GM06990 (cell line): ENCODE measurements around the gene NUCKS1.

Source experiments
- DNase-seq: peaks from one replicate; pipeline ENCODE4 v3.0.0-alpha.2; 2011; ENCODE audit not compliant: insufficient read length; ENCODE audit errors: extremely low read depth
- H3K27me3 ChIP-seq: replicated peaks from 2 replicates; pipeline ENCODE4 v1.6.0; 2011; ENCODE audit warnings: low read length; ENCODE audit not compliant: control insufficient read depth, insufficient read depth
- H3K36me3 ChIP-seq: 2 replicates; pipeline ENCODE4 v1.5.1; 2011; ENCODE audit warnings: low read length; ENCODE audit not compliant: control insufficient read depth, insufficient read depth
- H3K4me3 ChIP-seq: replicated peaks from 2 replicates; pipeline ENCODE4 v1.5.1; 2011; ENCODE audit warnings: low read depth, mild to moderate bottlenecking, control low read depth, low read length
- TF ChIP-seq, protein P1 (sequence below): IDR thresholded peaks from 2 replicates; pipeline ENCODE4 v1.5.1; 2011; ENCODE audit warnings: low read length, control low read depth, mild to moderate bottlenecking, inconsistent platforms; ENCODE audit not compliant: insufficient read depth, poor library complexity, severe bottlenecking

NUCKS1 gene, protein sequence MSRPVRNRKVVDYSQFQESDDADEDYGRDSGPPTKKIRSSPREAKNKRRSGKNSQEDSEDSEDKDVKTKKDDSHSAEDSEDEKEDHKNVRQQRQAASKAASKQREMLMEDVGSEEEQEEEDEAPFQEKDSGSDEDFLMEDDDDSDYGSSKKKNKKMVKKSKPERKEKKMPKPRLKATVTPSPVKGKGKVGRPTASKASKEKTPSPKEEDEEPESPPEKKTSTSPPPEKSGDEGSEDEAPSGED

DNA sequence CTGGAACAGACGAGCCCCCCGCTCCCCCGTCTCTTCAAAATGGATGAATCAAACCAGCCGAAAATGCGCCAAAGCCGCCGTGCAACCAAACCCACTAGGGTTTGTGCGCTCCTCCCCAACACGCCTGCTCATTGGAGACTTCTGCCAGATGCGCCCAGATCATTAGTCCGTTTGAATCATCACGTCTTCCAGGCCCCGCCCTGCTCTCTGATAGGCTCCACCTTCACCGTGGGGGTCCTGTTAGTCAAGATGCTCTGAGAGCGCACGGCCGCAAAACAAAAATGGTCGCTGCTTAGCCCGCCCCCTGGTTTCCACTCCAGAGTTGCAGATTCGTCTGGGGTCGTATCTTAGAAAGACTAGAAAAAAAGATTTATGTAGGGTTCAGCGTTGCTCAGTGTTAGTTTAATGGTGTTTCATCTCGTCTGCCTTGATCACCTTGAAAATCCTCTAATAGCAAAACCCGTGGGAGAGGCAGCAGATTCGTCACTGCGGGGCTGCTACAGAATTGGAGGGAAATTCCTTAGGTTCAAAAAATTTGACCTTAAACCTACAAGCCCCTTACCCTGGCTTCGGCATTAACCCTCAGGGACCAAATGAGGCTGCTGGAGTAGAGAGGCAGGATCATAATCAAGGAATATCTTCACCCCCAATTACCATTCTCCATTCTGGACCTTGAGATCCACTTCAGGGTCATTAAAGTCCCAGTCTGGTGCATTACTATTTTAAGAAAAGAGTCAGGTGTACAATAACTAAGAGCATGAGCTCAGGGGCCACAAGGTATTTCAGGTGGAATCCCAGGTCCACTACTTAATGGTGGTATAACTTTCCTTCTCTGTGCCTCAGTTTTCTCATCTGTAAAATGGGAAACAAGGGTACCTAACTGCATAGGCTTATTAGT, at the start of gene NUCKS1:
Gene NUCKS1 (minus strand): TSS at position 45 of the 898 bp plus-strand sequence. CDS start 209 bp downstream, outside the sequence.
- DNase-seq = peak; percentile 91
- TF ChIP-seq, protein P1, sequence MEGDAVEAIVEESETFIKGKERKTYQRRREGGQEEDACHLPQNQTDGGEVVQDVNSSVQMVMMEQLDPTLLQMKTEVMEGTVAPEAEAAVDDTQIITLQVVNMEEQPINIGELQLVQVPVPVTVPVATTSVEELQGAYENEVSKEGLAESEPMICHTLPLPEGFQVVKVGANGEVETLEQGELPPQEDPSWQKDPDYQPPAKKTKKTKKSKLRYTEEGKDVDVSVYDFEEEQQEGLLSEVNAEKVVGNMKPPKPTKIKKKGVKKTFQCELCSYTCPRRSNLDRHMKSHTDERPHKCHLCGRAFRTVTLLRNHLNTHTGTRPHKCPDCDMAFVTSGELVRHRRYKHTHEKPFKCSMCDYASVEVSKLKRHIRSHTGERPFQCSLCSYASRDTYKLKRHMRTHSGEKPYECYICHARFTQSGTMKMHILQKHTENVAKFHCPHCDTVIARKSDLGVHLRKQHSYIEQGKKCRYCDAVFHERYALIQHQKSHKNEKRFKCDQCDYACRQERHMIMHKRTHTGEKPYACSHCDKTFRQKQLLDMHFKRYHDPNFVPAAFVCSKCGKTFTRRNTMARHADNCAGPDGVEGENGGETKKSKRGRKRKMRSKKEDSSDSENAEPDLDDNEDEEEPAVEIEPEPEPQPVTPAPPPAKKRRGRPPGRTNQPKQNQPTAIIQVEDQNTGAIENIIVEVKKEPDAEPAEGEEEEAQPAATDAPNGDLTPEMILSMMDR = no peak
- peak within 1 kb of the TSS; percentile 89 for H3K4me3 ChIP-seq

DNA sequence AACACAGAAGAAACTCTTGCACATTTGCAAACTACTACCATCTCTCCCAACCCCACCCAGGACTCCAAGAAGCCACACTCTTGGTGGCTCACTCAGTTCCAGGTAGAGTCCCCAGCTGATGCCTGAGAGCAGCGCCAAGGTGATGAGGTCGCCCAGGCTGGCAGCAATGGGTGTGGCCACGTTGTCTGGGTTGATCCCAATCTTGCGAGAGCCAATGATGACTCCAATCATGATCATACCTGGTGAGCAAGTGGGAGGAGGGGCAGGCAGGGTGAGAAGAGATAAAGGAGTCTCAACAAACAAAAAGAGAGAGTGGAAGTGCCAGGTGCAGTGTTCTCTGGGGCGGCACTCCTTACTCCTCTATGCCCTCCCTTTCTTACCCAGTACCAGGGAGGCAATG, 48.6 kb upstream of the NUCKS1 start:
- Histone ChIP-seq H3K4me3 (no peak overlapping the region), H3K36me3 (no peaks in the 10 kb centered on the region; the same call in 1 of the 2 replicates), H3K27me3 (no peaks in the 10 kb centered on the region)
- TF ChIP-seq, protein P1 = no peak
- DNase-seq = no peak

More for the DNA sequence above, at the start of gene NUCKS1:
- H3K27me3 ChIP-seq = no peaks in the 10 kb centered on the region
- H3K36me3 ChIP-seq = no peaks in the 10 kb centered on the region

DNA sequence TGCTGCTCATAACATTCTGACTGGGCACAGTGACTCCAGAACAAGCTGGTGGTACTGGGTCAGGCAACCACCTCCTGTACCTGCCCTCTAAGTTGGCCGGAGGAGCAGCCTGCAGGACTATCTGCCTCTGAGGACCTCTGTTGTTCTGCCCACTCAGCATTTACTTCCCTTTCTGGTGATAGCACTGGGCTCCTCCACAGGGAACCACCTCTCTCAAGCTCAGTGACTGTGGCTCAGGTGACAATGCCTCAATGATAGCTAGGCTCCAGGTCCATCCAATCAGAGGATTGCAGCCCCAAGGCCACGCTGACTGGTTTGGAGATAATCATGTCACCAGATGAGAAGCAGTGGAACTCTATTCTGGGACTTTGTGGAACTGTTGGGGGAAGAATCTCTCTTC, 47.2 kb upstream of the NUCKS1 start:
- TF ChIP-seq, protein P1 = no peak
- DNase-seq = no peak
- no peak overlapping the region for H3K4me3 ChIP-seq
- H3K27me3 ChIP-seq = no peaks in the 10 kb centered on the region
- no peaks in the 10 kb centered on the region; the same call in 1 of the 2 replicates for H3K36me3 ChIP-seq

DNA sequence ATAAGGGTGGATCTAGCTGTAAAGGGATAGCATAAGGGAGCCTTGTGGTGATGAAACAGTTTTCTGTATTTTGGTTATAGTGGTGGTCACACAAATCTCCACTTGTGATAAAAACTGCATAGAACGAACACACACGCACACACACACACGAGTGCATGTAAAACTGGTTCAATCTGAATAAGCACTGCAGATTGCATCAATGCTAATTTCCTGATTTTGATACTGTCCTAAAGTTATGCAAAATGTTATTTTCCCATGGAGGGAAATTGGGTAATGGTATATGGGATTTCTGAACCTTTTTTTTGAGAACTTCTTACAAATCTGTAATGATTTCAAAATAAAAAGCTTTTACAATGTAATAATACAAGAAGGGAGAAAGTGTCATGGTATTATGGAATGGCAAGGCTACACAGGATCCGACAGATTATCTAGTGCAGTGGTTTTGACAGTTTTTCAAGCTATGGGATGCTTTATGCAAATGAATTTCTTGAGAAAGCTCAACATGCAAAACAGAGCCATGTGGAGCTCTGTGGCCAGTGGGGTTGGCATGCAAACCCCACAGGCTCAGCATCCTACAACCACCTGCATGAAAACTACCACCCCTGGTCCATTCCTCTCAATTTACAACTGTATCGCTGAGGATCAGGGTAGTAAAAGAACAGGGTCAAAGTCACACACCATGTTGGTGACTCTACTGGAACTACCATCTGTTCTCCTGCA, 44.2 kb upstream of the NUCKS1 start:
- H3K36me3 ChIP-seq = no peaks in the 10 kb centered on the region
- no peak overlapping the region for H3K4me3 ChIP-seq
- DNase-seq = no peak

DNA sequence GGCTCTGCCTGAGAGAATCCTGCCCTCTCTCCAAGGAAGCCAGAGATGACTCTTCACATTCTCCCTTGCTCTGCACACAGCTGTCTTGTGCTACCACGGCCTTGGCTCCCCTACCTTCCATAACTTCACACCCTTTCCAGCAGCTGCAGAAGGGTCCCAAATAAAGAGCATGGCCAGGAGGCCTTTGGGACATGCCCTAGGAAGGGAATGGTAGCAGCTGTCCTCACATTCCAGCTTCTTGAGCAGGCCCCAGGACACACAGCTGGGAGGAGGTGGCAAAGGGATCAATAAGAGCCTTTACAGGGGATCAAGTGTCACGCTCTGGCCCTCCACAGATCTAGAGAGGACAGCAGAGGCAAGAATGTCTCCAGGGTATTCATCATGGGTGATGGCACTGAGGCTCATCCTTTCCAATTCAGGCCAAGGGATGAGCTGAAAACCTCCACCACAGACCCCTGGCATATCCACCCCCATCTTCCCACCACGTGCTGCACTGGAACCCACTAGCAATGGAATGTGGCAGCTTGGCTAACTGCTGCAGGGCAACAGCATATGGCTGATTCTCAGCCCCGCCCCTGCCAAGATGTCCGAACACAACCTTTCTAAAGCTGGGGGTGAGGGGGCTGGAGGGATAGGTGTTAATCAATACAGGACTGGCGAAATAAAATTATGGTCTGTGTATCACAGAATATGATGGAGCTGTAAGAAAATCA, 43.1 kb upstream of the NUCKS1 start:
- Histone ChIP-seq H3K36me3 (no peaks in the 10 kb centered on the region), H3K27me3 (no peaks in the 10 kb centered on the region), H3K4me3 (no peak overlapping the region)
- TF ChIP-seq, protein P1 = no peak
- DNase-seq = no peak

More for the DNA sequence above, 44.2 kb upstream of the NUCKS1 start:
- H3K27me3 ChIP-seq = no peaks in the 10 kb centered on the region
- TF ChIP-seq, protein P1 = no peak
